ENCODE data around the gene EXOC4.
"Not testable (repeated sequence)": the region's sequence is repeated elsewhere in the genome, so short reads cannot be mapped to it uniquely, and the experiment has no call there.

DNA sequence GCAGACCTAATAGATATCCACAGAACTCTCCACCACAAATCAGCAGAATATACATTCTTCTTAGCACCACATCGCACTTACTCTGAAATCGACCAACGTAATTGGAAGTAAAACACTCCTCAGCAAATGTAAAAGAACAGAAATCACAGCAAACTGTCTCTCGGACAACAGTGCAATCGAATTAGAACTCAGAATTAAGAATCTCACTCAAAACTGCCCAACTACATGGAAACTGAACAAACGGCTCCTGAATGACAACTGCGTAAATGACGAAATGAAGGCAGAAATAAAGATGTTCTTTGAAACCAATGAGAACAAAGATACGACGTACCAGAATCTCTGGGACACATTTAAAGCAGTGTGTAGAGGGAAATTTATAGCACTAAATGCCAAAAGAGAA, 42.1 kb upstream of the EXOC4 start:
- not testable (repeated sequence) for TF ChIP-seq POLR2AphosphoS5, POLR2A, CTCF (IDR thresholded peaks at IDR 0.05)
